Mucosa of descending colon (tissue), 3 donors: ENCODE data around the gene USH1G. TPM values are rescaled to one million over a fixed set of nuclear protein-coding genes. Genes with fewer than 3 reads are reported as not detected.

ENCODE experiments used
- ATAC-seq: fragments of 200-7000 bp; cut with Tn5 transposase; one replicate; pipeline ENCODE4 v1.9.1; 2020; ENCODE audit warnings: mild to moderate bottlenecking, moderate library complexity
- DNase-seq, 3 donors: peaks; one replicate each; pipeline ENCODE4 v3.0.0-alpha.2; 2020
- H3K36me3 ChIP-seq: fragments of 200-600 bp; one replicate; pipeline ENCODE4 v1.8.0; 2021; ENCODE audit warnings: low read depth, mild to moderate bottlenecking
- H3K4me1 ChIP-seq: fragments of 200-600 bp; one replicate; pipeline ENCODE4 v1.8.0; 2021; ENCODE audit warnings: low read depth, mild to moderate bottlenecking
- H3K4me3 ChIP-seq: fragments of 200-600 bp; one replicate; pipeline ENCODE4 v1.8.0; 2021; ENCODE audit warnings: mild to moderate bottlenecking
- H3K9me3 ChIP-seq: fragments of 200-600 bp; one replicate; pipeline ENCODE4 v1.8.0; 2021; ENCODE audit warnings: mild to moderate bottlenecking
- intact Hi-C, 2 donors: fragments of 100-400 bp; cut with DNase I in 1 of 2; cut with micrococcal nuclease in 1 of 2; formaldehyde crosslinking; loops; one replicate each; pipeline versions ENCODE4 v1.11.0 to v1.11.1; 2022; cut with DNase I, micrococcal nuclease
- total RNA-seq, 3 donors: library from RNA; stranded (reverse); fragmentation: NEBNext Ultra II Directional in 2 of 3; extraction: Animal tissue kit (Norgen Biotek cat#: 25700) in 2 of 3; gene quantifications; one replicate each; pipeline versions ENCODE4 v1.2.1 to v1.2.4, GENCODE V29; 2021 to 2023
- TF ChIP-seq, protein P1 (sequence below): fragments of 200-600 bp; IDR thresholded peaks from one replicate; pipeline ENCODE4 v1.8.0; 2022; ENCODE audit warnings: antibody characterized with exemption, mild to moderate bottlenecking
- donor health status: DM: no; HTN: no; CAD: no; lungs with moderate emphysema.
- donor health status: DM: no; HTN: no; CAD: no.
- donor health status: DM: no; HTN: yes; CAD: no.

USH1G gene
- total RNA-seq, 3 donors from 2014 or later: not detected

DNA sequence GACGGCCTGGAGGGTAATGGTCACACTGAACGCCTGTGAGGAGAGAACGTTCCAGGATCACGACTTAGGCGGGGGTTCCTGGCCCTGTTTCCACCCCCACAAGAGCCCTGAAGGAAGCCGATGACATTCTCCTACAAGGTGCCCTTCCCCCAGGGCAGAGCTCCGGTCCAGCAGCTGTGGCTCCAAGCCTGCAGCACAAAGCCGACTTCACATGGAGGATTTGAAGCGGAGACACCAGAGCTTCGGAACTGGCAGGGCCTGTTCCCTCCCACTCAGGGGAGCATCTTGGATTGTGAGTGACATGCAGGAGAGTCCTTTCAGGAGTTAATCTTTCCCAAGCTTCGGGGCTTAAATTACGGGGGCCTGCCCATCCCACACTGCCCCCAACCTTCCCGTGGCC lies 34.6 kb downstream of the USH1G start:
- no peak overlapping the region for H3K4me3 ChIP-seq
- DNase-seq (no peak), ATAC-seq (no peak)
- H3K9me3 ChIP-seq: no peaks in the 10 kb centered on the region
- intact Hi-C loops: no loop called here
- H3K4me1 ChIP-seq: peaks cover 3% of the 10 kb centered on the region
- H3K36me3 ChIP-seq: no peaks in the 10 kb centered on the region
- TF ChIP-seq, protein P1, sequence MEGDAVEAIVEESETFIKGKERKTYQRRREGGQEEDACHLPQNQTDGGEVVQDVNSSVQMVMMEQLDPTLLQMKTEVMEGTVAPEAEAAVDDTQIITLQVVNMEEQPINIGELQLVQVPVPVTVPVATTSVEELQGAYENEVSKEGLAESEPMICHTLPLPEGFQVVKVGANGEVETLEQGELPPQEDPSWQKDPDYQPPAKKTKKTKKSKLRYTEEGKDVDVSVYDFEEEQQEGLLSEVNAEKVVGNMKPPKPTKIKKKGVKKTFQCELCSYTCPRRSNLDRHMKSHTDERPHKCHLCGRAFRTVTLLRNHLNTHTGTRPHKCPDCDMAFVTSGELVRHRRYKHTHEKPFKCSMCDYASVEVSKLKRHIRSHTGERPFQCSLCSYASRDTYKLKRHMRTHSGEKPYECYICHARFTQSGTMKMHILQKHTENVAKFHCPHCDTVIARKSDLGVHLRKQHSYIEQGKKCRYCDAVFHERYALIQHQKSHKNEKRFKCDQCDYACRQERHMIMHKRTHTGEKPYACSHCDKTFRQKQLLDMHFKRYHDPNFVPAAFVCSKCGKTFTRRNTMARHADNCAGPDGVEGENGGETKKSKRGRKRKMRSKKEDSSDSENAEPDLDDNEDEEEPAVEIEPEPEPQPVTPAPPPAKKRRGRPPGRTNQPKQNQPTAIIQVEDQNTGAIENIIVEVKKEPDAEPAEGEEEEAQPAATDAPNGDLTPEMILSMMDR: no peak

DNA sequence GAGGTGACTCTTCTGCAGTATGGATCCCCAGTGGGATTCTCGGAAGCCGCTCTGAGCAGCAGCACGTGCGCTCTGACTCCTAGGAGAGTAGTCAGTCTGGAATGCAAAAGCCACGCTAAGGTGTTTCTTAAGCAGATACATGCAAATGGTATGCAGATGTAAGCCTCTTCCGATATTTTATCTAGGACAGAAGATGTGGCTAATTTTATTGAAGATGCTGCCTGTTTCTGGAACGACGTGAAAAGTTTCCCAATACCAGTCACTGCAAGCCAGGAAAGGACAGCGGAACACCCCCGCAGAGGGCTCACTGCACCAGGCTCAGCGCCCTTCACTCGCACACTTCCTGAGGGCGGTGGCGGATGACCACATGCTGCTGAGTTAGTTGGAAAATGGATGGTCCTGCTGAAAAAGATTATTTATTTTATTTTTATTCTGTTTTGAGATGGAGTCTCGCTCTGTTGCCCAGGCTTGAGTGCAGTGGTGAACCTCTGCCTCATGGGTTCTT lies 39.8 kb downstream of the USH1G start:
- ATAC-seq (no peak), DNase-seq (no peak)
- intact Hi-C loops: no loop called here
- TF ChIP-seq, protein P1: no peak
- Histone ChIP-seq H3K4me1 (peaks cover 5% of the 10 kb centered on the region), H3K4me3 (no peak overlapping the region), H3K9me3 (no peaks in the 10 kb centered on the region), H3K36me3 (no peaks in the 10 kb centered on the region)

DNA sequence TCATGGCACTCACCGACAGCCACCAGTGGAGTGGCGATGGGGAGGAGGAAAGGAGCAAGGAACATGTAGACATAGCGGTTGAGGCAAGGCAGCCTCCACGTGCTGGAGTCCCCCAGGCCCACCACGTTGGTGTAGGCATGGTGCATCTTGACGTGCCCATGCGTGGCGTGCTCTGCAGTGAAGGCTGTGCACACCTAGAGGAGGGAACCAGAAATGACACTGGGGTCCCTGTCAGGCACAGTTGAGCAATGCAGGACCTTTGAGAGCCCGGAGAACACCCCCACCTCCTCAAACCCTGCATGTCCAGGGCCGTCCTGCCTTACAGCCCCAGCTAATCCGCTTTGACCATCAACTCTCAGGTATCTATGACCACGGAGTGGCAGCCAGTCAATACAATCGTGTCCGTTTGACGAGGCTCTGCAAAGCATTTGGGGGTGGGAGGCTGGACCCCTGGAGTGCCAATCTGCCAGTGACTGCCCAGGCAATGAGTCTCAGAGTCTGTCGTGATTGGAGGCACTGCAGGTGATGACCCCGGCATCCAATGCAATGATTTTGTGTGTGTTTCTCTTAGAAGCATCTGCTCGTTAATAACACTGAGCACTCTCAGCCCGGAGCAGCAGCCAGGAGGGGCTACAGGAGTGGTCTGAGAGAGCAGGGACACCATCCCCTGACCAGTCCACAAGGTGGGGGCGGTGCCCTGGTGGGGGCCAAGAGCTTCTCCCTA lies 40.4 kb downstream of the USH1G start:
- H3K4me1 ChIP-seq: peaks cover 9% of the 10 kb centered on the region
- no peak overlapping the region for H3K4me3 ChIP-seq
- ATAC-seq (no peak), DNase-seq (no peak)
- intact Hi-C loops: no loop called here
- TF ChIP-seq, protein P1: no peak
- H3K9me3 ChIP-seq: no peaks in the 10 kb centered on the region
- no peaks in the 10 kb centered on the region for H3K36me3 ChIP-seq

DNA sequence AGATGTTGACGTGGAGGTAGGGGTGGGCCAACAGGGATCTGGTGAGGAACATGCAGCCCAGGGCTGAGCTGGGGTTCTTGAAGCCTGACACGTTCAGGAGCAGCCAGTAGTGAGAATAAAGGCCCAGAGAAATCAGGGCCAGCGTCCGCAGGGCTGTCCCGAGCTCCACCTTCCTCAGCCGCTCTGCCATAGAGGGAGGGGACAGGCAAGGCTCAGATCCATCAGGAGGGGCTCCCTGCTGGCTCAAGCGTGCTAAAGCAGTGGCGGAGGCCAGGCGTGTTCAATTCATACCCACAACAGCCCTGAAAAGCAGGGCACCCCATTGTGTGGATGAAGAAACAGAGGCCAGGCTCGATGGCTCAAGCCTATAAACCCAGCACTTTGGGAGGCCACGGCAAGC lies 42.0 kb downstream of the USH1G start:
- ATAC-seq: no peak

DNA sequence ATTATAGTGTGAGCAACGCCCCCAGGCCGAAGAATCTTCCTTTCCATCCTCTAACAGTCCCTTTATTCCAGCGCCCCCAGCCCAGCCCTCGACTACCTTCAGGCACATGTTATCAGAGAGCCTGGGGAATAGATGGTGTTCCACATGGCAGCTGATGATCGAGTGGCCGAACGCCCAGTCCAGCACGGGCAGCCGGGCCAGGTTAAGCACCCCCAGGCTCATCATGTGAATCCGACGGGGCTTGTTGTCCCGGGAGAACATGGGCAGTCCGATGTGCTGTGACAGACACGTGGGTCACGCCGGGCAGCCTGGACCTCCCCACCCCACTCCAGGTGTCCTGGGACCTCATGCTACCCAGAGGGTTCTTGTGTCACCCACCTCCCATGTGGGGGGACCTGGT lies 43.7 kb downstream of the USH1G start:
- TF ChIP-seq, protein P1: no peak
- intact Hi-C loops: no loop called here
- no peak for ATAC-seq

More for the DNA sequence above, 42.0 kb downstream of the USH1G start:
- Histone ChIP-seq H3K4me3 (no peak overlapping the region), H3K36me3 (no peaks in the 10 kb centered on the region), H3K9me3 (no peaks in the 10 kb centered on the region), H3K4me1 (peaks cover 9% of the 10 kb centered on the region)
- intact Hi-C loops: no loop called here
- TF ChIP-seq, protein P1: no peak
- no peak for DNase-seq

More for the DNA sequence above, 43.7 kb downstream of the USH1G start:
- Histone ChIP-seq H3K9me3 (no peaks in the 10 kb centered on the region), H3K4me3 (no peak overlapping the region), H3K4me1 (peaks cover 9% of the 10 kb centered on the region), H3K36me3 (no peaks in the 10 kb centered on the region)
- no peak for DNase-seq
